NCI-H69 (cell line): ENCODE results near the gene VPS26A.

ENCODE experiments used
- DNase-seq: peaks from one replicate; lab custom pipeline; 2025; lab: John Stamatoyannopoulos, UW

Gene VPS26A

GRCh38 chr10:69123747-69124562 is at the start of gene VPS26A:
Gene VPS26A, plus strand, starts transcription at chr10:69124178. Its CDS starts 100 bp downstream, at chr10:69124278.
- DNase-seq = peak; percentile 97

GRCh38 chr10:69074532-69074931 is 49.4 kb upstream of the VPS26A start:
- DNase-seq = no peak

GRCh38 chr10:69075431-69075830 is 48.5 kb upstream of the VPS26A start:
- DNase-seq = no peak

GRCh38 chr10:69078311-69078710 is 45.7 kb upstream of the VPS26A start:
- no peak for DNase-seq

- no peak for DNase-seq
These were observed 43.8 kb upstream of the VPS26A start for GRCh38 chr10:69080226-69080625.

- DNase-seq = peak; percentile 34
These were observed 37.9 kb upstream of the VPS26A start for GRCh38 chr10:69086001-69086509.

GRCh38 chr10:69087590-69088470 is 36.1 kb upstream of the VPS26A start, which contains the start of gene SRGN:
Gene SRGN, plus strand, starts transcription at chr10:69088103. Its CDS starts 55 bp downstream, at chr10:69088158.
- DNase-seq = no peak

- DNase-seq = no peak
These were observed 35.6 kb upstream of the VPS26A start for GRCh38 chr10:69088471-69088769.

- no peak for DNase-seq
These were observed 35.0 kb upstream of the VPS26A start for GRCh38 chr10:69088801-69089501.

GRCh38 chr10:69089638-69090599 is 34.1 kb upstream of the VPS26A start:
- DNase-seq = no peak

- no peak for DNase-seq
These were observed 33.3 kb upstream of the VPS26A start for GRCh38 chr10:69090685-69091084.

GRCh38 chr10:69091143-69091651 is 32.8 kb upstream of the VPS26A start:
- no peak for DNase-seq

- DNase-seq = peak; percentile 77
These were observed 30.8 kb upstream of the VPS26A start for GRCh38 chr10:69092959-69093850.

GRCh38 chr10:69093933-69094332 is 30.0 kb upstream of the VPS26A start:
- no peak for DNase-seq

GRCh38 chr10:69096045-69096444 is 27.9 kb upstream of the VPS26A start:
- DNase-seq = no peak

- no peak for DNase-seq
These were observed 26.2 kb upstream of the VPS26A start for GRCh38 chr10:69097729-69098128.

- DNase-seq = no peak
These were observed 23.7 kb upstream of the VPS26A start for GRCh38 chr10:69100136-69100872.

GRCh38 chr10:69101451-69102095 is 22.4 kb upstream of the VPS26A start:
- no peak for DNase-seq

GRCh38 chr10:69102440-69102839 is 21.5 kb upstream of the VPS26A start:
- DNase-seq = no peak
